HK-2 (cell line): ENCODE data around the gene P2RY2.

ENCODE experiments used
- DNase-seq: peaks from one replicate; pipeline ENCODE4 v3.0.0-alpha.2; 2018; ENCODE audit not compliant: unreplicated experiment

Gene P2RY2

GRCh38 chr11:73218106-73218829 is at the start of gene P2RY2:
Gene P2RY2, plus strand, starts transcription at chr11:73218281. Its CDS starts 15,879 bp downstream, at chr11:73234160.
- DNase-seq = peak; percentile 71

- no peak for DNase-seq
Observed at GRCh38 chr11:73168925-73169579, 49.0 kb upstream of the P2RY2 start.

GRCh38 chr11:73170140-73170539 is 47.9 kb upstream of the P2RY2 start:
- DNase-seq = no peak

DNA sequence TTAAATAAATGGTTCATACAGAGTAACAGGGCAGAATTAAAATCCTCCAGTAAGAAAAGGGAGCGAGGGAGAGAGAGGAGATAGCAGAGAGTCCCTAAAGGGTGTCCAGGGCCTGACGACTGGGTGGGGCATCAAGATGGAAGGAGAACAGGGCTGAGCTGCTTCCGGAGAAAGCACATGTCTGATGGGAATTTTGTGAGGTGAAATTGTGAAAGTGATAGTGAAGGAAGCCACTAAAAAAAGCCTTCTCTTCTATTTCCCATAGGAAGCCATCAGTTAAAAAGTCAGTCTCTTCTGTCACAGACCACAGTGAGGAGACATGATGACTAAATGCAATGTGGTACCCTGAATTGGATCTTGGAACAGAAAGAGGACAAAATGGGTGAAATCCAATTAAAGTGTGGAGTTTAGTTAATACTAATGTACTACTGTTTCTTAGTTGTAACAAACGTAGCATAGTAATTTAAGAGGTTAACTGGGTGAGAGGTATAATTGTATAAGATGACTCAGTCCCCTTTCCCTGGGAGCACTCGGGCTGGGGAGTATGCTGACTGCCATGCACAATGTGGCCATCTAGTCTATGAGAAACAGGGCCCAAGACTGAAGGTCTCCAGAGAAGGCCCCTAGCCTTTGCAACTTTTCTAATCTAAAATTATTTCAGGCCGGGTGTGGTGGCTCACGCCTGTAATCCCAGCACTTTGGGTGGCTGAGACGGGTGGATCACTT is 46.5 kb upstream of the P2RY2 start:
- no peak for DNase-seq

DNA sequence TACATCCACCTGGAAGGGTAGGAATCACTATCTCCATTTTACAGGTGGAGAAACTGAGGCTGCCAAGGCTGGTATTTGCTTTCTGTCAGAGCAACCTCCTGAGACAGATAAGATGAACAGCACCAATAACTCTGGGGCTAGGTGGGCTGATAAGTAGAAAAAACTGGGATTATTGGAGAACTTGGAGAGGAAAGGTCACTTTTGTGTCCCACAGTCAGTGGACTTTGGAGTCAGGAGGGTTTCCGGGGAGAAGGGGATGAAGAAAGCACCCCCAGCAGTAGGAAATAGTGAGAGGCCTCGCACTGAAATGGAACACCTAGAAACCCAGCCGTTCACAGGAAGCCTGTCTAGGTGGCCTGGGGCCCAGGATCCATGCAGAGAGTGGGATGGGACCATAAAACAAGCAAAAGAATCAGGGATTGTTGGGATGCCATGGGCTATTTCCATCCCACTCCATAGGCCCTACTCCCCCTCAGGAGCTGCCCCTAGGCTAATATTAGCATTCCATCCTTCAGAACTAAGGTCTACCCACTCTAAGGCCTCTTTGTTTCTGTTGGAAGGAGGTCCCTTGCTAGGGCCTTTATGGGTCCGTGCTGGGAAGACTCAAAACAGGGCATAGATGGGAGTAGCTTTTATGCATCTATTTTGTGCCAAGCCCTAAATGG is 45.0 kb upstream of the P2RY2 start:
- no peak for DNase-seq

DNA sequence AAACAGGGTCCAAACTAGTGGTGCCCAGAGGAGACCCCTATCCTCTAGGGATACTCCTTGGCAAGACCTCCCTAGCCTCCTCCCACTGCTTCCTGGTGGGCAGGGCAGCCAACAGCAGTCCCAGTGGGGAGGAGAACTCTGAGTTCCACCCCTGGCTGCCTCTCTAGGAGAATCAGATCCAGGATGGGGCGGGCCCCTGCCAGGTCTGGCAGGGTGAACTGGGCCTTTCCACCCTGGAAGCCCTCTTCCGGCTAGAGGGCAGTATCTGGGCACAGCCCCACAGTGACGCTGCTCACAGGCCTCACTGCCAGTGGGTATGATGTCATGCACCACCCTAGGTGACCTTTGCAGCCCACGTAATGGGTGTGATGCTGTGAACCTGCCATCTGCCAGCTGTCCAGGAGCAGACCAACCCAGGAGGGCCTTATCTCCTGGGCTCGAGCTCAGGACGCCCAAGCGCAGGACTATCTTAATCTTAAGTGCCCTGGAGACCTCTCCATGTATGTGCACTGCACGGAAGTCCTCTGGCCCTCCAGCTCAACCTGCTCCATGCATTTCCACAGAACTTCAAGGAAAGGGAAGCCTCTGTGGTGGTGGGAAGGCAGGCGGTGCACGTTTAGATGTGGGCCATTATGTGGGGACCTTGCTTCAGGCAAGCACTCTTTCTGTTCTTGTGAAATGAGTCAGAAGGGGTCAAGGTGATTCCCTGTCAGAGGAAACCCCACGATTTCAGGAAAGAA is 44.2 kb upstream of the P2RY2 start:
- DNase-seq = no peak

DNA sequence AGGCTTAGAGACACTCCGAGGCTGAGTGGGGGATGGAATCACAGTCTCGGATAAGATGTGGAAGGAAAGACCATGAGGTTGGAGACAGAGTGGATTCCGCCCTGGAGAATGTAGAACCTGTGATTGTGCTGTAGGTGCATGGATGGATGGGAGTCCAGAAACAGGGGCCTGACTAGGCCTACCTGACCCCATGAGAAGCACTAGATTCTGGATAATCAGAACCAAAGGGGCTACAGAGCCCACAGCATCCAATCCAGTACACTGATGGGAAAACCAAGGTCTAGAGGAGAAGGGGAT is 43.6 kb upstream of the P2RY2 start:
- DNase-seq = no peak

- no peak for DNase-seq
Observed at GRCh38 chr11:73175551-73176144, 42.4 kb upstream of the P2RY2 start.

DNA sequence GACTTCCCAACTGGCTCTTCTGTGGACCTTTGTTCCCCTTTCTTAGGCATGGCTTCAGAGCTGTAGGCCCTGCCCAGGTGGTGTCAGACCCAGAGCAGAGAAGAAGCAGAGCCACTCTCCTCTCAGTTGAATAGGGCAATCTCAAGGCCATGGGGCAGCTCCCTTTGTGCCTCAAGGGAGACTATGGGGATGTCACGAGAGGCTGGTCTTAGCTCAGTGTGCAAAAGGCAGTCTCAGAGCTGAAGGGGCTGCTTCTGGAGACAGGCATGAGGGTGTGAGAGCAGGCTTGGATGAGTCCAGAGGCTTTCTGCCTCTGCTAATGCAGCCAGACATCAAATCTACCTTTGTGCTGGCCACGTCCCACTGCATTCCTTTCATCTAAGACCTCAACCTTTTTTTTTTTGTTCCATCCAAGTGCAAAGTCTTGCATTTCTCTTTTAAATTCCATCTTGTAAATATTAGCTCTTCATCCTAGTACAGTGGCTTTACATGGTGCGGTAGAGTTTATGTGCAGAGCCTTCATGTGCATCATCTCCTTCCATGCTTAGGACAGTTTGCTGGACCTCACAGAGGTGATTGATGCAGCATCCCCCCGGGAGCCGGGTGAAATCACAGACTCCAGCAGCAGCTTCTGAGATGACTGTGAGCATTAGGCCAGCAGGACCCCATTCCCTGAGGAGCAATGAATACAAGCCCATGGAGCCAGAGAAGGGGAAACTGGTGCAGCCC is 41.8 kb upstream of the P2RY2 start:
- DNase-seq = no peak

- DNase-seq = no peak
Observed at GRCh38 chr11:73176874-73177155, 41.3 kb upstream of the P2RY2 start.

DNA sequence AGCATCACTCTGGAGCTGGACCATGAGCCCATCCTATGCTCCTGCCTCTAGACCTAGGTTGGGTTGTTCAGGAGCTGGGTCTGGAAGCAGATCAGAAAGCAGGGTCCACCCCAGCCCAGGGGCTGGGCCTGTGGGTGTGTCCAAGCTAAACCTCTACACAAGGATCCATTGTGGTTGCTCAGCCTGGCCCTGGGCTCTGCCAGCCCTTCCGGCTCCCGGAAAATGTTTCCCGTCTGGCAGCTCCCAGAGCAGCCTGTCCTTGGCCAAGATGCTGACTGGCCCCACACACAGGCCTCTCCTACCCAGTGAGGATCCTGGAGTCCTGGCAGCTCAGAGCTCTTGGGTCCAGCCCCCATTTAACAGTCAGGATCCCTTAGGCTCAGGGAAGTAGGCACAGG is 40.7 kb upstream of the P2RY2 start:
- no peak for DNase-seq

- peak; percentile 51 for DNase-seq
Observed at GRCh38 chr11:73177778-73178539, 40.1 kb upstream of the P2RY2 start.

- DNase-seq = no peak
Observed at GRCh38 chr11:73178681-73179080, 39.4 kb upstream of the P2RY2 start.

- no peak for DNase-seq
Observed at GRCh38 chr11:73182824-73183321, 35.2 kb upstream of the P2RY2 start.

DNA sequence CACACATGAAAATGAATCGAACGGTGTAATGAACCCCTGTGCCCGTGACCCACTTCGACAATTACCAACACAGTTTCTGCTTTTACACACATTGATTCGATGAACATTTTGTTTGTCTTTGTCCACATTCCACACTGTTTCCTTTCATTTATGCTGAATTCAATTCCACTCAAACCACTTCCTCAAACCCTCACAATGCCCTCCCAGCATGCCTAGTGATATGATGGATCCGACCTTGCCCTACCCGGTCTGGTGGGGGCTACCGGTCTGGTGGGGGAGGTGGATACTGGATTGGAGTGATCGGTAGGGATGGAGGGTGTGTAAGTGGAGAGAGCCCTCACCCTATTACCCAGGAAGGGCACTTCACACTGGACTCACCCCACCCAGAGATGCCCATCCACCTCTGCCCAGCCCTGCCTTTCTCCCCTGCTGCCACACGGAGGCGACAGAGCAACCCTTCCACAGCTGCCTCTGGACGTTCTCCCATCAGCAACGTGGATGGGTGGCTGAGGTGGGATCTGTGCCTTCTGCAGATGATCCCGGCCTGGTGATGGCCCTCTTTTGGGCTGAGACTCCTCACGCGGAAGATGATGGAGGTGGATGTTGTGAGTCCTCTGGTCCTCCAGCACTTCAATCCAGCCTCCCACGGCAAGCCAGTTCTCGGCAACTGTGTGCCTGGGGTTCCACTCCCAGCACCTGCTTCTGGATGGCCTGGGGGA is 33.0 kb upstream of the P2RY2 start:
- DNase-seq = peak; percentile 54

DNA sequence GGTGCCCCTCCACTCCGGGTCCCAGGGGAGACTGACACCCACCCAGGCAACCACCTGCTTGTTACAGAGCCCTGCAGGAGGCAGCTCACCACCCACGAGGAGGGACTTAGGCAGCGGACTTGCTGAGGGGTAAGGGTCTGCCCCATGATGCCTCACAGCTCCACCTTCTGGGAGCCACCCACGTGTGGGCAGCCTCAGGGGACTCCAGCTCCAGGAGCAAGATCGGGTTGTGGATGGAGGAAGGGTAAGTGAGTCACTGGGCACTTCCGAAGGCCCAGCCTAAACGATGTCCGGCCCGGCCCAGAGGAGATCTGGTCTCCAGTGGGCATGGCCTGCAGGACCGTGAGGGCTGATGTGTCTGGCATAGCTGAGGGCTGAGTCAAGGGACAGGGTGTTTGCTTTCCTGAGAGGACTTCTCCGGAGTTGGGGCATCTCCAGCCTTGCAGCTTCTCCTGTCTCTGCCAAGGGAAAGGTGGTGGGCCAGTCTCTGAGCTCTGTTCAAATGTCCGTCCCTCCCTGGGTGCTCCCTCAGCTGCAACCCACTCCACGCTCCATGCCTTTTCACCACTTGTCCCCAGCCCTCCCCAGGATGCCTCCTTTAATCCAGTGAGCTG is 32.3 kb upstream of the P2RY2 start:
- DNase-seq = peak; percentile 64

DNA sequence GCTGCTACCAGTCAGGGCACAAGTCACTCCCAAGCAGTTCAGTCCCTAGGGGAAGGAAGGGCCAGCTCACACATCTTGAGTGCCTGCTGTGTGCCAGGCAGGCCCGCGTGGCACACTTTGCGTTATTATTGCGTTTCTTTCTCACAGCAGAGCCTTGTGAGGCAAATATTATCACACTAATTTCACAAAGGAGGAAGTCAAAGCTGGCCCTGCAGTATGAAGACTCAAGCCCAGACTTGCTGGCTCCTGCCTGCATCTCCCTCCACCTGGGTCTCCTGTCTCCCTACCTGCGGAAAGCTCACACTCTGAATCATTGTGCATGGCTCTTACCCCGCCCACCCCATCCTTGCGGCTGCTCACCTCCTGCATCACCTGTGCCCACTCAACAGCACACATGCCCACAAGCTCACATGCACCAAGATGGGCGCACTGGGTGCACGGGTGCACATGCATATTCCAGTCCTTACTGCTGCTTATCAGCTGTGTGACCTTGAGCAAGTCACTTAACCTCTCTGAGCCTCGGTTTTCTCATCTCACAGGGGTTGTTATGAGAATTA is 31.7 kb upstream of the P2RY2 start:
- DNase-seq = no peak

DNA sequence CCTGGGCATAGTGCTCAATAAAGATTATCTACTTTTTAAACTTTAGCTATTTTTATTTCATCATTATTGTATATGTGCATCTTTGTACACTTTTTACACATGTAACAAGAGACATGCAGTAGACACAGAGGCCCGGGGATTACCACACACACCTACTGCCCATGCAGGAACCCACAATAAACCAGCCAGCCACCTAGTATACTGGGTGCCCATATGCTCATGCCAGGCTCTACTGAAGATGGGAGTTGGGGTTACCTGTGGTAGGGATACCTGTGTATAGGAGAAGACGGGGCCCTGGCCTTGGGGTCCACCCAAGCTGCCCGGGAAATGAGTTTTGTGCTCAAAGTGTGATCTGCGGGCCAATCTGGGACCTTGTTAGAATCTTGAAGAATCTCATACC is 31.2 kb upstream of the P2RY2 start:
- no peak for DNase-seq

DNA sequence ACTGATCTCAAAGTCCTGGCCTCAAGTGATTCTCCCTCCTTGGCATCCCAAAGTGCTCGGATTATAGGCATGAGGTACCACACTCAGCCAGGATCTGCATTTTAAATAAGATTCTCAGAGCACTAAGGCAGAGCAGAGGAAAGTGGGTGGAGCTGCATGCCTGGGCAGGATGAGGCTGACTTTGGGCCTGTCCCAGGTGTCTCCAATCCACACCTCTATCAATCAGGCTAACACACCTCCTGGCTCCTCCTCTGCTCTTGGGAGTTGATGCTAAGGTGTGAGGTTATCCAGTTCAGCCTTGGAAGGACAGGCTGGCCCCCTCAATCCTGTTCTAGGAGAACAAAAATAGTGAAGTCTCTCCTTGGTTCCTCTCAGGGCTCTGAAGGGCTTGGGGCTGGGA is 30.2 kb upstream of the P2RY2 start:
- no peak for DNase-seq
